Measurements from ENCODE around the gene EPHA2. TPM values are rescaled to one million over a fixed set of nuclear protein-coding genes. Genes with fewer than 3 reads are reported as not detected.
A peak's percentile ranks its signal among the peaks of the same experiment; 100 is the strongest.

Gene EPHA2
- total RNA-seq, 1 experiment from 2014 or later: 130 TPM

GRCh38 chr1:16091296-16091695 is 64.6 kb downstream of the EPHA2 start:
- CTCF ChIA-PET: no interaction called here
- Mint-ChIP-seq H3K27ac (ENCODE audit: unreplicated experiment) (no peak overlapping the region), H3K4me3 (ENCODE audit: low read depth, unreplicated experiment) (no peak overlapping the region), H3K9me3 (ENCODE audit: low read depth, unreplicated experiment) (no peaks in the 10 kb centered on the region), H3K36me3 (ENCODE audit: insufficient read depth, unreplicated experiment) (peaks cover 1% of the 10 kb centered on the region), H3K27me3 (ENCODE audit: unreplicated experiment) (peaks cover 20% of the 10 kb centered on the region), H3K4me1 (ENCODE audit: low read depth, unreplicated experiment) (peaks cover 10% of the 10 kb centered on the region)
- intact Hi-C loops (cut with micrococcal nuclease; ENCODE audit: unreplicated experiment): no loop called here
- no TSS peak for BruUV-seq (replicated peaks)
- no peak for DNase-seq
- TF ChIP-seq CTCF (IDR thresholded peaks at IDR 0.05; ENCODE audit: unreplicated experiment): no peak

DNA sequence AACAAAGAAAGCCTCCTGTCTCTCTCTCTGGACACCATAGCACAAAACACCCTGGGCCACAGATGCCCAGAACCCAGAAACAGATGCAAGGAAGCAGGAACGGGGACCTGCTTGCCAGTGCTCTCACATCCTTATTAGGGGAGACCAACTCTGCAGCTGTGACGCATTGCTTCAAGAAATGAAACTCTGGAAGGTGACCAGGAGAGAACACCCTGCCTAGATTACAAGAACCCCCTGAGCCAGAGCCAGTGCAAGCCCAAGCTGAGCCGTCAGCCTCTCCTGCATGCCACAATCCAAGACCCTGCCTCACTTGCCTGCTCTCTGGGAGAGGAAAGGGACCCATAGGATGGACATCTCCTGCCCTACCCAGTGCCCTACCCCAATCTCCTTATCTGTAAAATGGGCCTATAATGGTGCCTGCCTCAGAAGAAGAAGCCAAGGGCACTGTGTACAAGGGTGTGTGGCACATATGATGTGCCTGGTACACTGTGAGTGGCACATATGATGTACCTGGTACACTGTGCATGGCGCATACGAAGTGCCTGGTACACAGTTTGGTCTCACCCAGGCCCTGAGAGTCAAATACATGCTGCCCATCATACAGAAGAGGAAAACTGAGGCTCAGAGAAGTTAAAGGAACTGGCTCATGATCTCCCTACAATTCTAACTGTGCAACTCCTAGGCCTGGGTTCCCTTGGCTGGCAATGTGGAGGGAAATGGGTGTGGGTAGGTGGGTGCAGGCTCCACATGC is 65.6 kb downstream of the EPHA2 start:
- peaks cover 10% of the 10 kb centered on the region for H3K4me1 Mint-ChIP-seq (ENCODE audit: low read depth, unreplicated experiment)
- BruUV-seq (replicated peaks): no TSS peak
- no peaks in the 10 kb centered on the region for H3K9me3 Mint-ChIP-seq (ENCODE audit: low read depth, unreplicated experiment)
- H3K36me3 Mint-ChIP-seq (ENCODE audit: insufficient read depth, unreplicated experiment): no peaks in the 10 kb centered on the region
- H3K27ac Mint-ChIP-seq (ENCODE audit: unreplicated experiment): no peak overlapping the region
- DNase-seq: no peak
- CTCF ChIA-PET: no interaction called here
- intact Hi-C loops (cut with micrococcal nuclease; ENCODE audit: unreplicated experiment): no loop called here
- TF ChIP-seq CTCF (IDR thresholded peaks at IDR 0.05; ENCODE audit: unreplicated experiment): no peak
- H3K27me3 Mint-ChIP-seq (ENCODE audit: unreplicated experiment): peaks cover 9% of the 10 kb centered on the region
- H3K4me3 Mint-ChIP-seq (ENCODE audit: low read depth, unreplicated experiment): no peak overlapping the region

DNA sequence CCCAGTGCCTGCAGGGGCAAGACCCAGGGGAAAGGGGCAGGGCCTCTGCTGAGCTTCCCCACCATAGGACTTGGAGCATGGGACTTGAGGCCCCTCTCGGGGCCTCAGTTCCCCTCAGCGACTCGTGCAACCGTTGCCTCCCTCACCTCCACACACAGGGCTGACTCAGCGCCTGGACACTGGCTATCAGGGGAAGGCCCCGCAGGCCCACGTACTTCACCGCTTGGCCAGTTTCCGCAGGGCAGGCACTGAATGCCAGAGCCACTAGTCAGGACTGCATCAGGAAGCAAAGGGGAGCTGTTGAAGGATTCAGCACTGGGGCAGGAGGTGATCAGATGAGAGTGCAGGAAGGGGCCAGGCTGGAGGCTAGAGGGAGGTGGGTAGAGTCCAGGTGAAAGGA is 66.9 kb downstream of the EPHA2 start:
- CTCF ChIA-PET: interaction anchor here (0.5 kb wide), 1 partner anchor 29 kb away, joined by 3 read pairs; no protein-coding TSS in a partner anchor
- Mint-ChIP-seq H3K36me3 (ENCODE audit: insufficient read depth, unreplicated experiment) (no peaks in the 10 kb centered on the region), H3K9me3 (ENCODE audit: low read depth, unreplicated experiment) (no peaks in the 10 kb centered on the region), H3K4me1 (ENCODE audit: low read depth, unreplicated experiment) (peaks cover 10% of the 10 kb centered on the region), H3K4me3 (ENCODE audit: low read depth, unreplicated experiment) (no peak overlapping the region), H3K27ac (ENCODE audit: unreplicated experiment) (no peak overlapping the region), H3K27me3 (ENCODE audit: unreplicated experiment) (no peaks in the 10 kb centered on the region)
- no peak for TF ChIP-seq CTCF (IDR thresholded peaks at IDR 0.05; ENCODE audit: unreplicated experiment)
- peak; percentile 62 for DNase-seq
- BruUV-seq (replicated peaks): no TSS peak
- intact Hi-C loops (cut with micrococcal nuclease; ENCODE audit: unreplicated experiment): no loop called here

- CTCF ChIA-PET: no interaction called here
- Mint-ChIP-seq H3K9me3 (ENCODE audit: low read depth, unreplicated experiment) (no peaks in the 10 kb centered on the region), H3K4me3 (ENCODE audit: low read depth, unreplicated experiment) (no peak overlapping the region), H3K36me3 (ENCODE audit: insufficient read depth, unreplicated experiment) (no peaks in the 10 kb centered on the region), H3K27me3 (ENCODE audit: unreplicated experiment) (no peaks in the 10 kb centered on the region), H3K4me1 (ENCODE audit: low read depth, unreplicated experiment) (peaks cover 10% of the 10 kb centered on the region), H3K27ac (ENCODE audit: unreplicated experiment) (no peak overlapping the region)
- no peak for TF ChIP-seq CTCF (IDR thresholded peaks at IDR 0.05; ENCODE audit: unreplicated experiment)
- no peak for DNase-seq
- BruUV-seq (replicated peaks): no TSS peak
- intact Hi-C loops (cut with micrococcal nuclease; ENCODE audit: unreplicated experiment): no loop called here
Observed at GRCh38 chr1:16088351-16088911, 67.4 kb downstream of the EPHA2 start.
